HUES48 (cell line): Measurements from ENCODE around the gene FOLR2.
A peak's percentile ranks its signal among the peaks of the same experiment; 100 is the strongest.

Source experiments
- H3K27ac ChIP-seq: one replicate; pipeline ENCODE4 v1.7.0; 2013; ENCODE audit warnings: low read depth, low read length, inconsistent platforms
- H3K27me3 ChIP-seq: 2 replicates; pipeline ENCODE4 v1.6.1; 2013; ENCODE audit warnings: mild to moderate bottlenecking, low read length; ENCODE audit not compliant: control insufficient read depth, insufficient read depth
- H3K36me3 ChIP-seq: 2 replicates; pipeline ENCODE4 v1.6.1; 2013; ENCODE audit warnings: low read length; ENCODE audit not compliant: control insufficient read depth, insufficient read depth
- H3K4me1 ChIP-seq: 2 replicates; pipeline ENCODE4 v1.6.1; 2013; ENCODE audit warnings: mild to moderate bottlenecking, low read length; ENCODE audit not compliant: control insufficient read depth, insufficient read depth
- H3K4me3 ChIP-seq: 2 replicates; pipeline ENCODE4 v1.5.1; 2013; ENCODE audit warnings: mild to moderate bottlenecking, low read depth, low read length
- H3K9ac ChIP-seq: 2 replicates; pipeline ENCODE4 v1.6.1; 2013; ENCODE audit warnings: mild to moderate bottlenecking, low read depth, low read length, moderate library complexity
- H3K9me3 ChIP-seq: 2 replicates; pipeline ENCODE4 v1.6.1; 2013; ENCODE audit warnings: low read length; ENCODE audit not compliant: control insufficient read depth, insufficient read depth

Gene FOLR2

DNA sequence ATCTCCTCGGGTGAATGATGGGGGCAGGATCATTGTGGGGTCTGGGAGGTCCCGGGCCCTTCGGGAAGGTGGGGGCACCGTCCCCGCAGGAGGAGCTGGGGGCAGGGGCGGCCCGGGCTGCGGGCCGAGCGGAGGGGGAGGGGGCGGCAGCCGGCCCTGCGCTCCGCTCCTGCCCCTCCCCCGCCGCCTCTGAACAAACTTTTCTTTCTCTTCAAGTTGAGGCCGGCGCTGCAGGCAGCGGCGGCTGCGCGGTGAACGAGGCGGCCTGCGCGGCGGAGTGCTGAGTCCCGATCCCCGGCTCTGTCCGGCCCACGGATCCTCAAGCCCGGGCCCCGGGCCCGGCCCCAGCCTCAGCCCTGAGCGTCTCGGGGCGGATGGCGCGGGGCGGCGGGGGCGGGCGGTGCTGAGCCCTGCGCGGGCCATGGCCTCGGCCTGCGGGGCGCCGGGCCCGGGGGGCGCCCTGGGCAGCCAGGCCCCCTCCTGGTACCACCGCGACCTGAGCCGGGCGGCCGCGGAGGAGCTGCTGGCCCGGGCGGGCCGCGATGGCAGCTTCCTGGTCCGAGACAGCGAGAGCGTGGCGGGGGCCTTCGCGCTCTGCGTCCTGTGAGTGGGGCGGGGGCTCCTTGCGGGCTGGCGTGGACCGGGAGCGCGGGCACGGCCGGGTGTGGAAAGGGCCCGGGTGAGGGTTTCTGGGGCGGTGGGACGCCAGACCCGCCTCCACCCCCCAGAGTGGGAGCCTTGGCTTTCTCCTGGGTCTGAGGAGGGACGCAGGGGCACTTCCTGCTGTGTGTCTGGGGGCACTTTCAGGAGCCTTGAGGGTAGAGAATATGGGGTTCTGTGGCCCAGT lies 8.2 kb downstream of the FOLR2 start, which contains the start of gene INPPL1:
Gene INPPL1, plus strand, starts transcription at position 204 of the 847 bp plus-strand sequence. Its CDS starts 218 bp downstream, at position 422.
- H3K4me3 ChIP-seq = peak within 1 kb of the TSS; percentile 88
- H3K4me1 ChIP-seq = peaks cover 12% of the 10 kb centered on the region
- peaks cover 23% of the 10 kb centered on the region for H3K36me3 ChIP-seq
- no peaks in the 10 kb centered on the region for H3K27me3 ChIP-seq
- peak within 1 kb of the TSS; percentile 67 for H3K9ac ChIP-seq
- no peaks in the 10 kb centered on the region for H3K9me3 ChIP-seq
- peak within 1 kb of the TSS; percentile 89 for H3K27ac ChIP-seq

DNA sequence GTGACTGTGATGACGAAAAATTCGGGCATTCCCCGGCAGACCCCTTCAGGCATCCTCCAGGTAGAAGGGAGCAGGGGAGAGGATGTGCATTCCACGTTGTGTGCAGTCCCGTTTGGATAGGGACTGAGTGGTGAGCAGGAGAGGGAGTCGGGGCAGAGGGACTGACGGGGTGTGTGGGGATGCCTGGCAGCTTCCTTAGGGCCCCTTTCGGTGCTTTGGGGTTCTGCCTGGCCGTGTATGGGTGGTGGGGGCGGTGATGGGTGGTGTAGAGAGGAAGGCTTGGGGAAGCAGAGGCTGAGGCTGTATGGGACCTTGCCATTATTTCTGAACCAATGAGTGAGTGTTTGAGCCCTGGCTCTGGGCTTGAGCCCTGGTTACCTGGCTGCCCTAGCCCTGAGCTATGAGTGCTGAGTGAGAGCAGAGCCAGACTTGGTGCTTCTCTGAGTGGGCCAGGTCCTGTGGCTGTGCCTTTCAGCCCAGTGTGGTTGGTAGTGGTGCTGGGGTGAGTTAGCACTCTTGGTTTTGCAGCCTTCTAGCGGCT lies 8.9 kb downstream of the FOLR2 start:
- Histone ChIP-seq H3K9me3 (no peaks in the 10 kb centered on the region), H3K27ac (no peak overlapping the region), H3K4me3 (peak overlapping the region; percentile 88), H3K36me3 (peaks cover 30% of the 10 kb centered on the region), H3K4me1 (peaks cover 12% of the 10 kb centered on the region), H3K9ac (peak overlapping the region; percentile 30; the same call in 1 of the 2 replicates), H3K27me3 (no peaks in the 10 kb centered on the region)

DNA sequence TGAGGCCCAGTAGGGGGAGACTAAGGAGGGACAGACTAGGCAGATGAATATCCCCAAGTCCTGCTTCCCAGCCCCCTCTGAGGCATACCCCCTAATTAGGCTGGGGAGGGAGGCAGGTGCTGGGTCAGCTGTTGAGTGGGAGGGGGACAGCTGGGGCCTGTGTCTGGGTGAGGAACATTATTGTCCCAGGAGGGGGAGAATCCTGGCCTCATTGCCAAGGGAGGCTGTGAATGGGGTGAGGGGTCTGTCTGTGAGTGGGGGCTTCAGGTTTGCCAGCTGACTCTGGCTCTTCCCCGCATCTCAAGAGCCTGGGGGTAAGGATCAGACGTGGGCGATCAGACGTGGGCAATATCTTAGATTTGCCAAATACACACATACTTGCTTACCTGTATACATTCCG lies 10.1 kb downstream of the FOLR2 start:
- H3K9me3 ChIP-seq = no peaks in the 10 kb centered on the region
- H3K4me1 ChIP-seq = peaks cover 12% of the 10 kb centered on the region
- no peak overlapping the region for H3K27ac ChIP-seq
- H3K27me3 ChIP-seq = no peaks in the 10 kb centered on the region
- H3K9ac ChIP-seq = no peak overlapping the region
- H3K36me3 ChIP-seq = peaks cover 42% of the 10 kb centered on the region
- no peak overlapping the region for H3K4me3 ChIP-seq

DNA sequence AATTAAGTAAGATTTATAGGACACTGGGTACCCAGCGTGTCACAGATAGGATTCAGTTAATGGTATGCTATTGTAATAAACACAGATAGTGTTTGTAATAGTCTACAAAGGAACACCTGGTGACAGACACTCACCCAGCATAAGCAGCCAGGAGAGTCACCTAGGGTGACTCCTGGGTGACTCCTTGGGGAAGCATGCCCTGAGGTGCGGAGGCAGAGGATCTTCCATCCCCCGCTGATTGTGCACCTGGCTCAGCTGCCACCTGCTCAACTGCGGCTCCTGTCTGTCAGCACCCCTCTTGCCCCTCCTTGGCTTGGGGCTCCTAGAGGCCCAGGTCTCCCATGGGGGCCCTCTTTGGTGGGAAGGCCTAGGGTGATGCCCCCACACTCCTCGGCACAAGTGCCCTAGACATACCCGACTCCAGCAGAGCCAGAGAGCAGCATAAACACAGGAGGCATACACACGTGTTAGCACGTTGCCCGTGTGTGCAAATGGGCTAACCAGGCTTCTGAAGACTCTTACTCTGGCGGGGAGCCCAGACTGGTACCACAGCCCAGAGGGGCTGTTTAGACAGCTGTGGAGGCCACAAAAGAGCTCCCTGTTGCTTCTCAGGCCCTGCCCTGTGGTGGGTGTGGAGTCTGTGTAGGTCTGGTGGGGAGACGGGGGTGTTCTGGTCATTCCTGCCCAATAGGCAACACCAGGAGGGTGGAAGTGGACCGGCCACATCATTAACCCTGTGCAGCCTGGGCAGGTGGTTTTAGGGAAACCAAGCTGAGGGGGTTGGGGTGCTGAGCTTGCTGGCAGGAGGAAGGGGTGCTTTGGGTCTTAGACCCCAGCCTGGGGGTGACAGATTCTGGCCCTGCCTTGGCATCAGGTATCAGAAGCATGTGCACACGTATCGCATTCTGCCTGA lies 11.0 kb downstream of the FOLR2 start:
- H3K4me3 ChIP-seq = no peak overlapping the region
- no peaks in the 10 kb centered on the region for H3K27me3 ChIP-seq
- H3K9ac ChIP-seq = no peak overlapping the region
- peaks cover 51% of the 10 kb centered on the region for H3K36me3 ChIP-seq
- no peaks in the 10 kb centered on the region for H3K9me3 ChIP-seq
- no peak overlapping the region for H3K27ac ChIP-seq
- H3K4me1 ChIP-seq = peaks cover 6% of the 10 kb centered on the region

GRCh38 chr11:72228229-72228843 lies 11.7 kb downstream of the FOLR2 start:
- peaks cover 58% of the 10 kb centered on the region for H3K36me3 ChIP-seq
- H3K4me3 ChIP-seq = no peak overlapping the region
- no peak overlapping the region for H3K27ac ChIP-seq
- H3K9ac ChIP-seq = no peak overlapping the region
- 0 out of 2 replicates have a peak, but pooled peaks cover 2% of the 10 kb centered on the region for H3K4me1 ChIP-seq
- no peaks in the 10 kb centered on the region for H3K27me3 ChIP-seq
- H3K9me3 ChIP-seq = no peaks in the 10 kb centered on the region

GRCh38 chr11:72228844-72229231 lies 12.2 kb downstream of the FOLR2 start:
- H3K4me3 ChIP-seq = no peak overlapping the region
- no peak overlapping the region for H3K27ac ChIP-seq
- H3K4me1 ChIP-seq = 0 out of 2 replicates have a peak, but pooled peaks cover 2% of the 10 kb centered on the region
- no peaks in the 10 kb centered on the region for H3K9me3 ChIP-seq
- no peaks in the 10 kb centered on the region for H3K27me3 ChIP-seq
- H3K9ac ChIP-seq = no peak overlapping the region
- peaks cover 63% of the 10 kb centered on the region for H3K36me3 ChIP-seq

DNA sequence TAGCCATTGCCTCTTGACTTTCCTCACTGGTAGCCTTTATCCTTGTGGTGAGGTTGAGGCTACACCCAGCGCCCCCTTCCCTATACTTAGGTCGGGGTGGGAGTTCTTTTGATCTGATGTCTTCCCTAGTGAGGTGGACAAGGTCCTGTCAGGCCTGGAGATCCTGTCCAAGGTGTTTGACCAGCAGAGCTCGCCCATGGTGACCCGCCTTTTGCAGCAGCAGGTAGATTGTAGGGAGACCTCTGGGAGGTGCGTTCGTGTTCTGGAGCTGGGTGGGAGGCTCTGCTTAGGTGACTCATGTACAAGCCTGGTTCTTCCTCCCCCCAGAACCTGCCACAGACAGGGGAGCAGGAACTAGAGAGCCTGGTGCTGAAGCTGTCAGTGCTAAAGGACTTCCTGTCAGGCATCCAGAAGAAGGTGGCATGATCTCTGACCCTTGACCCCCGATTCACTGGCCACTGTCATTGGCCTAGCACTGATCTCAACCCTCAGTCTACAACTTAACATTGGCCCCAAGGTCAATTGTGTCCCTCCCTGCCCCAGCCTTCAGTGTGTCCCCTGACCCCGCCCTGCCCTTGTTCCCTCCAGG lies 12.8 kb downstream of the FOLR2 start:
- Histone ChIP-seq H3K36me3 (peaks cover 69% of the 10 kb centered on the region), H3K27ac (no peak overlapping the region), H3K27me3 (no peaks in the 10 kb centered on the region), H3K4me3 (no peak overlapping the region), H3K9me3 (no peaks in the 10 kb centered on the region), H3K4me1 (0 out of 2 replicates have a peak, but pooled peaks cover 2% of the 10 kb centered on the region), H3K9ac (no peak overlapping the region)

- H3K4me1 ChIP-seq = 0 out of 2 replicates have a peak, but pooled peaks cover 2% of the 10 kb centered on the region
- H3K36me3 ChIP-seq = peaks cover 76% of the 10 kb centered on the region
- H3K9me3 ChIP-seq = no peaks in the 10 kb centered on the region
- H3K4me3 ChIP-seq = no peak overlapping the region
- no peak overlapping the region for H3K9ac ChIP-seq
- no peaks in the 10 kb centered on the region for H3K27me3 ChIP-seq
- H3K27ac ChIP-seq = no peak overlapping the region
Measured at GRCh38 chr11:72229925-72230763, 13.6 kb downstream of the FOLR2 start.

- no peak overlapping the region for H3K4me3 ChIP-seq
- no peaks in the 10 kb centered on the region for H3K4me1 ChIP-seq
- peaks cover 82% of the 10 kb centered on the region for H3K36me3 ChIP-seq
- H3K9ac ChIP-seq = no peak overlapping the region
- no peaks in the 10 kb centered on the region for H3K9me3 ChIP-seq
- H3K27me3 ChIP-seq = no peaks in the 10 kb centered on the region
- no peak overlapping the region for H3K27ac ChIP-seq
Measured at GRCh38 chr11:72230764-72231365, 14.3 kb downstream of the FOLR2 start.
